Measurements from ENCODE around the gene CD58.

GRCh38 chr1:116558571-116558970 is 12.3 kb downstream of the CD58 start:
- TF ChIP-seq REST (IDR thresholded peaks at IDR 0.05; ENCODE audit: low read depth, low read length), result no peak
- TF ChIP-seq YY1 (IDR thresholded peaks at IDR 0.05; ENCODE audit: low read depth), result no peak
- TF ChIP-seq NRF1 (IDR thresholded peaks at IDR 0.05; ENCODE audit: low read depth, low read length), result no peak
- TF ChIP-seq, protein P1, sequence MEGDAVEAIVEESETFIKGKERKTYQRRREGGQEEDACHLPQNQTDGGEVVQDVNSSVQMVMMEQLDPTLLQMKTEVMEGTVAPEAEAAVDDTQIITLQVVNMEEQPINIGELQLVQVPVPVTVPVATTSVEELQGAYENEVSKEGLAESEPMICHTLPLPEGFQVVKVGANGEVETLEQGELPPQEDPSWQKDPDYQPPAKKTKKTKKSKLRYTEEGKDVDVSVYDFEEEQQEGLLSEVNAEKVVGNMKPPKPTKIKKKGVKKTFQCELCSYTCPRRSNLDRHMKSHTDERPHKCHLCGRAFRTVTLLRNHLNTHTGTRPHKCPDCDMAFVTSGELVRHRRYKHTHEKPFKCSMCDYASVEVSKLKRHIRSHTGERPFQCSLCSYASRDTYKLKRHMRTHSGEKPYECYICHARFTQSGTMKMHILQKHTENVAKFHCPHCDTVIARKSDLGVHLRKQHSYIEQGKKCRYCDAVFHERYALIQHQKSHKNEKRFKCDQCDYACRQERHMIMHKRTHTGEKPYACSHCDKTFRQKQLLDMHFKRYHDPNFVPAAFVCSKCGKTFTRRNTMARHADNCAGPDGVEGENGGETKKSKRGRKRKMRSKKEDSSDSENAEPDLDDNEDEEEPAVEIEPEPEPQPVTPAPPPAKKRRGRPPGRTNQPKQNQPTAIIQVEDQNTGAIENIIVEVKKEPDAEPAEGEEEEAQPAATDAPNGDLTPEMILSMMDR (IDR thresholded peaks at IDR 0.05), result no peak
- no peak for TF ChIP-seq POLR2AphosphoS5 (IDR thresholded peaks at IDR 0.05; ENCODE audit: low read depth, low read length)
- TF ChIP-seq JUND (IDR thresholded peaks at IDR 0.05), result no peak
- no peak for TF ChIP-seq RAD21 (IDR thresholded peaks at IDR 0.05; ENCODE audit: low read length)
- no peak for TF ChIP-seq EP300 (IDR thresholded peaks at IDR 0.05; ENCODE audit: borderline replicate concordance in 1 of 2, low read depth in 1 of 2, low read length in 1 of 2)
- TF ChIP-seq MAX (IDR thresholded peaks at IDR 0.05; ENCODE audit: low read depth), result no peak
- TF ChIP-seq, protein P2, sequence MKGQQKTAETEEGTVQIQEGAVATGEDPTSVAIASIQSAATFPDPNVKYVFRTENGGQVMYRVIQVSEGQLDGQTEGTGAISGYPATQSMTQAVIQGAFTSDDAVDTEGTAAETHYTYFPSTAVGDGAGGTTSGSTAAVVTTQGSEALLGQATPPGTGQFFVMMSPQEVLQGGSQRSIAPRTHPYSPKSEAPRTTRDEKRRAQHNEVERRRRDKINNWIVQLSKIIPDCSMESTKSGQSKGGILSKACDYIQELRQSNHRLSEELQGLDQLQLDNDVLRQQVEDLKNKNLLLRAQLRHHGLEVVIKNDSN (IDR thresholded peaks at IDR 0.05; ENCODE audit: borderline replicate concordance, low read depth), result no peak
- TF ChIP-seq EZH2phosphoT487 (IDR thresholded peaks at IDR 0.05; ENCODE audit: borderline replicate concordance, low read depth), result no peak
- TF ChIP-seq, protein P3, sequence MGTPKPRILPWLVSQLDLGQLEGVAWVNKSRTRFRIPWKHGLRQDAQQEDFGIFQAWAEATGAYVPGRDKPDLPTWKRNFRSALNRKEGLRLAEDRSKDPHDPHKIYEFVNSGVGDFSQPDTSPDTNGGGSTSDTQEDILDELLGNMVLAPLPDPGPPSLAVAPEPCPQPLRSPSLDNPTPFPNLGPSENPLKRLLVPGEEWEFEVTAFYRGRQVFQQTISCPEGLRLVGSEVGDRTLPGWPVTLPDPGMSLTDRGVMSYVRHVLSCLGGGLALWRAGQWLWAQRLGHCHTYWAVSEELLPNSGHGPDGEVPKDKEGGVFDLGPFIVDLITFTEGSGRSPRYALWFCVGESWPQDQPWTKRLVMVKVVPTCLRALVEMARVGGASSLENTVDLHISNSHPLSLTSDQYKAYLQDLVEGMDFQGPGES (IDR thresholded peaks at IDR 0.05; ENCODE audit: low read depth, low read length), result no peak
- no peak for TF ChIP-seq TAF1 (IDR thresholded peaks at IDR 0.05; ENCODE audit: borderline replicate concordance, low read depth, low read length)
